KMS-11 (cell line): ENCODE results near the gene VEGFB.
A peak's percentile ranks its signal among the peaks of the same experiment; 100 is the strongest.

Source experiments
- H2AFZ ChIP-seq: fragments of 200-600 bp; sonication (generic); 2 replicates; pipeline ENCODE4 v1.6.1; 2016; ENCODE audit warnings: antibody characterized with exemption, mixed run types, low read depth
- H3K27ac ChIP-seq: fragments of 200-600 bp; sonication (generic); 2 replicates; pipeline ENCODE4 v1.6.1; 2016; ENCODE audit warnings: mild to moderate bottlenecking, mixed run types
- H3K27me3 ChIP-seq: fragments of 200-600 bp; sonication (generic); 2 replicates; pipeline ENCODE4 v1.6.1; 2017; ENCODE audit warnings: mild to moderate bottlenecking, low read depth, mixed run types, moderate library complexity; ENCODE audit not compliant: insufficient read depth
- H3K36me3 ChIP-seq: fragments of 200-600 bp; sonication (generic); 2 replicates; pipeline ENCODE4 v1.6.1; 2017; ENCODE audit warnings: mild to moderate bottlenecking, mixed run types; ENCODE audit not compliant: insufficient read depth
- H3K4me1 ChIP-seq: fragments of 200-600 bp; sonication (generic); 2 replicates; pipeline ENCODE4 v1.6.1; 2016; ENCODE audit warnings: mild to moderate bottlenecking, low read depth, mixed run types; ENCODE audit not compliant: poor library complexity, severe bottlenecking
- H3K4me2 ChIP-seq: fragments of 200-600 bp; sonication (generic); 2 replicates; pipeline ENCODE4 v1.7.0; 2016; ENCODE audit warnings: mild to moderate bottlenecking, mixed run types
- H3K4me3 ChIP-seq: fragments of 200-600 bp; sonication (generic); IDR thresholded peaks from 2 replicates; pipeline ENCODE4 v1.6.1; 2017; ENCODE audit warnings: low read depth, low read length, mixed read lengths; ENCODE audit not compliant: insufficient read depth
- H3K79me2 ChIP-seq: fragments of 200-600 bp; sonication (generic); 2 replicates; pipeline ENCODE4 v1.6.1; 2016; ENCODE audit warnings: low read depth, mixed run types; ENCODE audit not compliant: insufficient read depth
- H3K9ac ChIP-seq: fragments of 200-600 bp; sonication (generic); 2 replicates; pipeline ENCODE4 v1.6.1; 2016; ENCODE audit warnings: mild to moderate bottlenecking, mixed run types
- H4K20me1 ChIP-seq: fragments of 200-600 bp; sonication (generic); 2 replicates; pipeline ENCODE4 v1.6.1; 2016; ENCODE audit warnings: mild to moderate bottlenecking, mixed run types; ENCODE audit not compliant: insufficient read depth
- TF ChIP-seq, protein P1 (sequence below): fragments of 200-600 bp; sonication (generic); conservative IDR thresholded peaks from 2 replicates; pipeline ENCODE4 v1.6.1; 2017; ENCODE audit warnings: low read depth, mild to moderate bottlenecking, antibody characterized with exemption, low read length, moderate library complexity, mixed read lengths

VEGFB gene

GRCh38 chr11:64238999-64239398 lies 4.6 kb downstream of the VEGFB start:
- no peak overlapping the region for H3K4me3 ChIP-seq
- H3K27ac ChIP-seq = no peak overlapping the region

GRCh38 chr11:64239662-64240434 lies 5.5 kb downstream of the VEGFB start:
- H3K4me2 ChIP-seq = peak overlapping the region; percentile 63
- peak overlapping the region; percentile 78 for H3K27ac ChIP-seq
- peaks cover 17% of the 10 kb centered on the region; the same call in 1 of the 2 replicates for H3K79me2 ChIP-seq
- H2AFZ ChIP-seq = no peak overlapping the region
- no peak overlapping the region for H3K4me3 ChIP-seq
- peak overlapping the region; percentile 66; the same call in 1 of the 2 replicates for H3K9ac ChIP-seq
- TF ChIP-seq, protein P1, sequence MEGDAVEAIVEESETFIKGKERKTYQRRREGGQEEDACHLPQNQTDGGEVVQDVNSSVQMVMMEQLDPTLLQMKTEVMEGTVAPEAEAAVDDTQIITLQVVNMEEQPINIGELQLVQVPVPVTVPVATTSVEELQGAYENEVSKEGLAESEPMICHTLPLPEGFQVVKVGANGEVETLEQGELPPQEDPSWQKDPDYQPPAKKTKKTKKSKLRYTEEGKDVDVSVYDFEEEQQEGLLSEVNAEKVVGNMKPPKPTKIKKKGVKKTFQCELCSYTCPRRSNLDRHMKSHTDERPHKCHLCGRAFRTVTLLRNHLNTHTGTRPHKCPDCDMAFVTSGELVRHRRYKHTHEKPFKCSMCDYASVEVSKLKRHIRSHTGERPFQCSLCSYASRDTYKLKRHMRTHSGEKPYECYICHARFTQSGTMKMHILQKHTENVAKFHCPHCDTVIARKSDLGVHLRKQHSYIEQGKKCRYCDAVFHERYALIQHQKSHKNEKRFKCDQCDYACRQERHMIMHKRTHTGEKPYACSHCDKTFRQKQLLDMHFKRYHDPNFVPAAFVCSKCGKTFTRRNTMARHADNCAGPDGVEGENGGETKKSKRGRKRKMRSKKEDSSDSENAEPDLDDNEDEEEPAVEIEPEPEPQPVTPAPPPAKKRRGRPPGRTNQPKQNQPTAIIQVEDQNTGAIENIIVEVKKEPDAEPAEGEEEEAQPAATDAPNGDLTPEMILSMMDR = no peak
- peaks cover 4% of the 10 kb centered on the region; the same call in 1 of the 2 replicates for H3K36me3 ChIP-seq
- no peaks in the 10 kb centered on the region for H3K27me3 ChIP-seq
- H3K4me1 ChIP-seq = peaks cover 39% of the 10 kb centered on the region
- H4K20me1 ChIP-seq = no peaks in the 10 kb centered on the region

More at GRCh38 chr11:64238999-64239398, 4.6 kb downstream of the VEGFB start:
- Histone ChIP-seq H3K79me2 (peaks cover 14% of the 10 kb centered on the region; the same call in 1 of the 2 replicates), H3K4me1 (peaks cover 31% of the 10 kb centered on the region), H2AFZ (no peak overlapping the region), H3K9ac (no peak overlapping the region), H3K36me3 (peaks cover 4% of the 10 kb centered on the region; the same call in 1 of the 2 replicates), H4K20me1 (no peaks in the 10 kb centered on the region), H3K4me2 (no peak overlapping the region), H3K27me3 (no peaks in the 10 kb centered on the region)
- TF ChIP-seq, protein P1 = no peak

- H3K27me3 ChIP-seq = no peaks in the 10 kb centered on the region
- TF ChIP-seq, protein P1 = no peak
- peak within 1 kb of the TSS; percentile 86 for H3K4me2 ChIP-seq
- H4K20me1 ChIP-seq = no peaks in the 10 kb centered on the region
- H3K27ac ChIP-seq = peak within 1 kb of the TSS; percentile 78
- H2AFZ ChIP-seq = peak within 1 kb of the TSS; percentile 52
- H3K79me2 ChIP-seq = peaks cover 24% of the 10 kb centered on the region
- peaks cover 4% of the 10 kb centered on the region; the same call in 1 of the 2 replicates for H3K36me3 ChIP-seq
- peak within 1 kb of the TSS; percentile 66 for H3K9ac ChIP-seq
- H3K4me1 ChIP-seq = peaks cover 37% of the 10 kb centered on the region
- H3K4me3 ChIP-seq = no peak within 1 kb of the TSS
Observed at GRCh38 chr11:64240435-64241240, 6.3 kb downstream of the VEGFB start, which contains the start of gene FKBP2. Gene FKBP2 (plus strand): TSS chr11:64241095. CDS start chr11:64242388, 1,293 bp downstream.

DNA sequence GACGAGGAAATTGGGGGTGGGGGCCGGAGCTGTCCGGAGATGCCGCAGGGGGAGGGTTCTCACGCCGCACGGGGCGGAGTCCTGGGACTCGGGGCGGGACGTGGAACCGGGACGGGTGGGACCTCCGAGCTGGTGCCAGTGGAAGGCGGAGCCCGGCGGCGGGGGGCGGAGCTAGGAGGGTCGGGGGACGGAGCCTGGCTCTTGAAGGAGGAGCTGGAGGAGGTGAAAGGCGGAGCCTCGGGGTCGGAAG lies 6.8 kb downstream of the VEGFB start:
- Histone ChIP-seq H3K79me2 (peaks cover 30% of the 10 kb centered on the region), H3K27me3 (no peaks in the 10 kb centered on the region), H4K20me1 (no peaks in the 10 kb centered on the region), H3K27ac (peak overlapping the region; percentile 78), H3K4me2 (peak overlapping the region; percentile 63; the same call in 1 of the 2 replicates), H2AFZ (0 out of 2 replicates have a peak overlapping the region, but pooled peaks have one; percentile 35), H3K4me3 (no peak overlapping the region), H3K4me1 (peaks cover 35% of the 10 kb centered on the region), H3K9ac (peak overlapping the region; percentile 66), H3K36me3 (peaks cover 4% of the 10 kb centered on the region; the same call in 1 of the 2 replicates)
- TF ChIP-seq, protein P1 = no peak
